Endothelial cell (in vitro differentiated cells): ENCODE data around the gene BCL2L13. TPM values are rescaled to one million over a fixed set of nuclear protein-coding genes. Genes with fewer than 3 reads are reported as not detected.

Experiments
- DNase-seq: peaks from one replicate; pipeline ENCODE4 v3.0.0; 2021; ENCODE audit warnings: low spot score
- H3K27ac Mint-ChIP-seq: one replicate; pipeline ENCODE4 v1.8.0; 2021; ENCODE audit warnings: mixed read lengths, inconsistent platforms; ENCODE audit not compliant: unreplicated experiment
- H3K27me3 Mint-ChIP-seq: one replicate; pipeline ENCODE4 v1.8.0; 2021; ENCODE audit warnings: mild to moderate bottlenecking, moderate library complexity, mixed read lengths, inconsistent platforms; ENCODE audit not compliant: unreplicated experiment
- H3K36me3 Mint-ChIP-seq: one replicate; pipeline ENCODE4 v1.8.0; 2021; ENCODE audit warnings: mild to moderate bottlenecking, low read depth, mixed read lengths, inconsistent platforms; ENCODE audit not compliant: unreplicated experiment
- H3K4me1 Mint-ChIP-seq: one replicate; pipeline ENCODE4 v1.8.0; 2021; ENCODE audit warnings: mild to moderate bottlenecking, mixed read lengths, inconsistent platforms; ENCODE audit not compliant: unreplicated experiment
- H3K4me3 Mint-ChIP-seq: one replicate; pipeline ENCODE4 v1.8.0; 2021; ENCODE audit warnings: mild to moderate bottlenecking, mixed read lengths, inconsistent platforms; ENCODE audit not compliant: unreplicated experiment
- H3K9me3 Mint-ChIP-seq: one replicate; pipeline ENCODE4 v1.8.0; 2021; ENCODE audit warnings: mixed read lengths, inconsistent platforms; ENCODE audit not compliant: unreplicated experiment
- total RNA-seq: library from RNA; stranded (reverse); fragmentation: NEBNext Ultra II Directional; extraction: Animal tissue kit (Norgen Biotek cat#: 25700); gene quantifications from one replicate; pipeline ENCODE4 v1.2.1, GENCODE V29; 2021; ENCODE audit not compliant: unreplicated experiment
- TF ChIP-seq, protein P1 (sequence below): fragments of 200-600 bp; sonication (generic); IDR thresholded peaks from one replicate; pipeline ENCODE4 v1.5.0; 2021; ENCODE audit warnings: antibody characterized with exemption; ENCODE audit not compliant: unreplicated experiment

BCL2L13 gene
- total RNA-seq, 1 donor from 2014 or later: 26.2 TPM

GRCh38 chr22:17628406-17629172 lies 10.0 kb upstream of the BCL2L13 start, which contains the start of gene ATP6V1E1:
Gene ATP6V1E1, minus strand, starts transcription at chr22:17628749. Its CDS starts 114 bp downstream, at chr22:17628635.
- Mint-ChIP-seq H3K4me3 (peak within 1 kb of the TSS; percentile 99), H3K36me3 (no peaks in the 10 kb centered on the region), H3K27me3 (peaks cover 10% of the 10 kb centered on the region), H3K27ac (peak within 1 kb of the TSS; percentile 99), H3K4me1 (peaks cover 9% of the 10 kb centered on the region), H3K9me3 (no peaks in the 10 kb centered on the region)
- peak; percentile 95 for DNase-seq
- TF ChIP-seq, protein P1, sequence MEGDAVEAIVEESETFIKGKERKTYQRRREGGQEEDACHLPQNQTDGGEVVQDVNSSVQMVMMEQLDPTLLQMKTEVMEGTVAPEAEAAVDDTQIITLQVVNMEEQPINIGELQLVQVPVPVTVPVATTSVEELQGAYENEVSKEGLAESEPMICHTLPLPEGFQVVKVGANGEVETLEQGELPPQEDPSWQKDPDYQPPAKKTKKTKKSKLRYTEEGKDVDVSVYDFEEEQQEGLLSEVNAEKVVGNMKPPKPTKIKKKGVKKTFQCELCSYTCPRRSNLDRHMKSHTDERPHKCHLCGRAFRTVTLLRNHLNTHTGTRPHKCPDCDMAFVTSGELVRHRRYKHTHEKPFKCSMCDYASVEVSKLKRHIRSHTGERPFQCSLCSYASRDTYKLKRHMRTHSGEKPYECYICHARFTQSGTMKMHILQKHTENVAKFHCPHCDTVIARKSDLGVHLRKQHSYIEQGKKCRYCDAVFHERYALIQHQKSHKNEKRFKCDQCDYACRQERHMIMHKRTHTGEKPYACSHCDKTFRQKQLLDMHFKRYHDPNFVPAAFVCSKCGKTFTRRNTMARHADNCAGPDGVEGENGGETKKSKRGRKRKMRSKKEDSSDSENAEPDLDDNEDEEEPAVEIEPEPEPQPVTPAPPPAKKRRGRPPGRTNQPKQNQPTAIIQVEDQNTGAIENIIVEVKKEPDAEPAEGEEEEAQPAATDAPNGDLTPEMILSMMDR: no peak

DNA sequence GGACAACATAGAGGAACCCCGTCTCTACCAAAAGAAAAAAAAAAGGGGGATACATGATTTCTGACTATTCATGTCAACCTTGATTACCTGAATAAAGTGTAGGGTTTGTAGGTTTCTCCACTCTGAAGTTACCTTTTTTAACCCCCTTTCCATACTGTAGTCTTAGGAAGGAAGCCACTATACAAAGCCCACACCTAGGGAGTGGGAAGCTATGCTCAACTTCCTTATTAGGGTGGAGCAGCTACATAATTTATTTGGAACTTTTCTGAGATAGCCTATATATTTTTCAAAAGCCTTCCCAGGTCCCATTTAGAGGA lies 9.4 kb upstream of the BCL2L13 start:
- Mint-ChIP-seq H3K4me1 (peaks cover 9% of the 10 kb centered on the region), H3K27ac (peak overlapping the region; percentile 99), H3K36me3 (no peaks in the 10 kb centered on the region), H3K27me3 (peaks cover 10% of the 10 kb centered on the region), H3K4me3 (peak overlapping the region; percentile 99), H3K9me3 (no peaks in the 10 kb centered on the region)
- DNase-seq: no peak
- TF ChIP-seq, protein P1: no peak

DNA sequence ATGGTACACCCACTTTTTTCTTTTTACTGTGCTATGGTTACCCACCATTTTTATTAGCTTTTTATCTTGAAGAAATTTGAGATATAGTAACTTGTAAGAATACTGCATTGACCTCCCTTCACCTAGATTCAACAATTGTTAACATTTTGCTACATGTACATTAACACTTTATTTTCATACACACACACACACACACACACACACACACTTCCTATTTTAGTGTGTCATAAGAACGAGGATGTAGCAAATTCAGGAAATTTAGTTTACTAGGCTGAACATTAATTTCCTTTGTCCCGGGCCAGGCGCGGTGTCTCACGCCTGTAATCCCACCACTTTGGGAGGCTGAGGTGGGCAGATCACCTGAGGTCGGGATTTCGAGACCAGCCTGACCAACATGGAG lies 8.9 kb upstream of the BCL2L13 start:
- peaks cover 9% of the 10 kb centered on the region for H3K4me1 Mint-ChIP-seq
- peak overlapping the region; percentile 79 for H3K4me3 Mint-ChIP-seq

GRCh38 chr22:17631076-17631565 lies 7.4 kb upstream of the BCL2L13 start:
- no peak overlapping the region for H3K27ac Mint-ChIP-seq
- H3K4me1 Mint-ChIP-seq: peaks cover 9% of the 10 kb centered on the region
- no peak for DNase-seq
- TF ChIP-seq, protein P1: no peak
- no peaks in the 10 kb centered on the region for H3K9me3 Mint-ChIP-seq
- no peaks in the 10 kb centered on the region for H3K36me3 Mint-ChIP-seq
- peaks cover 7% of the 10 kb centered on the region for H3K27me3 Mint-ChIP-seq
- H3K4me3 Mint-ChIP-seq: no peak overlapping the region

More for the DNA sequence above, 8.9 kb upstream of the BCL2L13 start:
- Mint-ChIP-seq H3K9me3 (no peaks in the 10 kb centered on the region), H3K36me3 (no peaks in the 10 kb centered on the region), H3K27ac (peak overlapping the region; percentile 99), H3K27me3 (peaks cover 7% of the 10 kb centered on the region)
- no peak for DNase-seq
- TF ChIP-seq, protein P1: no peak

DNA sequence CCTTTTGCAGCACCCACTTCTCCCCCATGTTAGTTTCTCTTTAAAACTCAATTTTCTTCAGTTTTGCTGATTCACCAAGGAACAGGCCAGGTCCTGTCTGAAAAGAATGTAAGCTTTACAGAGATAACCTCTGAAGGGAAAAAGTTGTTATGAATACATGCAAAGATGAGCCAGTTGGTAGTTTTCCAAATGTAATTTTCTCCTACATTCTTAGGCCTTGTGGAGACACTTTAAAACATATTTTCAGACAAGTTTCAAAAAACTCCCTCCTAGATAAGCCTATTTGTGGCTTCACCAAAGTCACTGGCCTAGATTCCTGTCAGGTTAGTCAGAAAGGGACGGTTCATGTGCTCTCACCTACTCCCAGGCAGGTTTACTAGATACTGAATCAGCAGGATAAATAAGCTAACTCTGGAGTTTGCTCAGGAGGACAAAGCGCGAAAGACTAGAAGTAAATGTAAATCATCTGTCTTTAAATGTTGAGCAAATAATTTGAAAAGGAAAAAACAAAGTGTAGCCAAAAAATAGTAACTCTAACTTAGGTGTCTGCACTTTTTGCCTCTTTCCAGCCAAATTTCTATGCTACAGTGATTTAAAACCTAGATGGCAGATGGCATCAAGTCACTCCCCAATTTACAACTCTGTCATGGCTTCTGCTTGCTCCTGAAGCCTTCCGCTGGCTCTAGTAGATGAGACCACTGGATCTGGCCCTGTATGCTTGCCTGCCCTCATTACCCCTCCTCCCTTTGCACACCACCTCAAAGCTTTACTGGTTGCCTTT lies 5.2 kb upstream of the BCL2L13 start:
- H3K27me3 Mint-ChIP-seq: peaks cover 10% of the 10 kb centered on the region
- H3K27ac Mint-ChIP-seq: peak overlapping the region; percentile 54
- no peak overlapping the region for H3K4me3 Mint-ChIP-seq
- no peaks in the 10 kb centered on the region for H3K9me3 Mint-ChIP-seq
- peaks cover 17% of the 10 kb centered on the region for H3K4me1 Mint-ChIP-seq
- H3K36me3 Mint-ChIP-seq: no peaks in the 10 kb centered on the region
- TF ChIP-seq, protein P1: no peak
- DNase-seq: no peak
